Stimulated activated CD4-positive, alpha-beta T cell treated with anti-CD3 and anti-CD28 coated beads, Interleukin-2, amount 100 ng/mL, for 24 hours (primary cell): ENCODE measurements around the gene HLTF.

ENCODE experiments used
- DNase-seq, 2 donors: peaks; one replicate each; pipeline ENCODE4 v3.0.0-alpha.2; 2020

The HLTF gene

GRCh38 chr3:149081772-149082171 is 4.6 kb downstream of the HLTF start:
- DNase-seq, result no peak

GRCh38 chr3:149080699-149081091 is 5.6 kb downstream of the HLTF start:
- no peak for DNase-seq

GRCh38 chr3:149080011-149080698 is 6.2 kb downstream of the HLTF start:
- no peak for DNase-seq

GRCh38 chr3:149077628-149078027 is 8.7 kb downstream of the HLTF start:
- no peak for DNase-seq

DNA sequence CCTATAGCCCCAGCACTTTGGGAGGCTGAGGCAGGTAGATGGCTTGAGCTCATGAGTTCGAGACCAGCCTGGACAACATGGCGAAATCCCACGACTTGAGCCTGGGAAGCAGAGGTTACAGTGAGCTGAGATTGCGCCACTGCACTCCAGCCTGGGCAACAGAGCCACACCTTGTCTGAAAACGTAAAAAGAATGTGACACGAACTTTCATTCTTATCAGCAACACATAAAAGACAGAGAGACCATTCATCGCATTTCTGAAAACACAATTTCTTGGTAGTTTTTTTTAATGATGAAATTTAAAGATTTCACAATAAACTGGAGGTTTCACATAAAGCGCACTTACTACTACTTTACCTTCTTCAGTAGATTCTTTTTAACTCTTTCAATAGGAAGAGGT is 18.4 kb downstream of the HLTF start:
- no peak for DNase-seq

DNA sequence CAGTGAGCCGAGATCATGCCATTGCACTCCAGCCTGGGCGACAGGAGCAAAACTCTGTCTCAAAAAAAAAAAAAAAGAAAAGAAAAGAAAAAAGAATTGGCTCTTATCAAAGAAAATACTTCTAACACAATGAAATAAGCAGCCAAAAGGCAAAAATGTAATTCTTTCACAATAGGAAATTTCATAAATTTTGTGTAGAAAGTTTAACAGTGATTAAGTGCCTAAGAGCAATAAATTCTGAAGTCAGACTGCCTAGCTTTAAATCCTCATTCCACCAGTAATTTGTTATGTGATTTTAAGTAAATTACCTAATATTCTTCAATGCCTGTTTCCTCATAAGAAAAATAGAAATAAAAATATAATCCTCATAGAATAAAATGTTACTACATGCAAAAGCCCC is 24.6 kb downstream of the HLTF start:
- DNase-seq, result no peak

DNA sequence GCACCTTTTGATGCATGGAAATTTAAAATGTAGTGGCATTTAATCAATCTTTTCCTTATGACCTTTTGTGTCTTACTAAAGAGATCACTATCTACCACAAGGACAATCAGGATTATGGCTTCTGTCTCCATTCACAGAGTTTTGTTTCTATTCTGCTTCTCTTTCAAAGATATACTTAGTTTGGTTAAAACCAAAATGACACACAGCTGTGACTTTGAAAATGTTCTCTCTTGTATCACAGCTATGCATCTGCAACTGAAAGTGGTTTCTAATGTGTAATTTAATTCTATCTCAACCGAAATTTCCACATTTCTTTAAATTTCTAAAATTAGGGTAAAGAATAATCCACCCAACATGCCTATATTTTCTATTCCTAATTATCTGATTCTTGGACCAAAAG is 27.7 kb downstream of the HLTF start:
- no peak for DNase-seq

DNA sequence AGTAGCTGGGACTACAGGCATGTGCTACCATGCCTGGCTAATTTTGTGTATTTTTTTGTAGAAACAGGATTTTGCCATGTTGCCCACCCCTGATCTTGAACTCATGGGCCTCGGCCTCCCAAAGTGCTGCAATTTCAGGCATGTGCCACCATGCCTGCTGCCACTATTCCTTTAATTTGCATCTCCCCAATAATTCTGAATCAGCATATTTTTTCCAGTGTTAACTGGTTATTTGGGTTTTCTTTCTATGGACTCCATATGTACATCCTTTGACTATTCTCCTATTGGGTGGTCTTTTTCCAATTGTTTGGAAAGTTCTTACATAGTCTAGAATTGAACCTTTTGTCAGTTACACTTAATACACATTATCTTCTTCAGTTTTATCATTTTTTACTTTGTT is 28.1 kb downstream of the HLTF start:
- no peak for DNase-seq

- no peak for DNase-seq
Measured at GRCh38 chr3:149055575-149055974, 30.8 kb downstream of the HLTF start.

DNA sequence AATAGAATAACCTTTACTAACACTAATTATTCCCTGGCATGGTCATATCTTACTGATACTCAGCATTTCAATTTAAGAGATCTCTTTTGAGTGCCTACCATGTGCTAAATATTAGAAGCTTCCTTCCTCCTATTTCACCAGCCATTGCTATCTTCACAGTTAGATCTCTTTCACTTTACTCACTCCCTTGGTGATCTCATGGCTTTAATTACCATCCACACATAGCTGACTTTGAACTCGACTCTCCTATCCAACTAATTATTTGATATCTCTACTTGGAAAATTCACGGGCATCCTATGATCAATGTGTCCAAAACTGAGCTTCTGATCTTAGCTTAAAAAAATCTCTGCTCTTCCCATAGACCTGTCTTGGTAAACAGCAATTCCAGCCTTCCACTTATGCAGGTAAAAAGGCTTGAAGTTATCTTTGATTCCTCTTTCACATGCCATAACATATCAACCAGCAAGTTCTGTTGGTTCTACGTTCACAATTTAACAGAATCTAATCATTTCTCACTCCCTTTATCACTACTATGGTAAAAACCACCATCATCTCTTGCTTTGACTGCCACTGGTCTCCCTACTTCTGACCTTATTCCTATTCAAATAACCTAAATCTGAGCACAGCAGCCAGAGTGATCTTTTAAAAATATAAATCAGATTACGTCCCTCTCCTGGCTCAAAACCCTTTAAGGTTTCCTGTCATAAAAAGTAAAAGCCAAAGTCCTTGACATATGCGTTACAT is 41.8 kb downstream of the HLTF start:
- no peak for DNase-seq

- DNase-seq, result no peak
Measured at GRCh38 chr3:149042789-149043386, 43.4 kb downstream of the HLTF start.

GRCh38 chr3:149038322-149038721 is 48.0 kb downstream of the HLTF start:
- DNase-seq, result no peak

GRCh38 chr3:149037684-149038083 is 48.6 kb downstream of the HLTF start:
- no peak for DNase-seq

DNA sequence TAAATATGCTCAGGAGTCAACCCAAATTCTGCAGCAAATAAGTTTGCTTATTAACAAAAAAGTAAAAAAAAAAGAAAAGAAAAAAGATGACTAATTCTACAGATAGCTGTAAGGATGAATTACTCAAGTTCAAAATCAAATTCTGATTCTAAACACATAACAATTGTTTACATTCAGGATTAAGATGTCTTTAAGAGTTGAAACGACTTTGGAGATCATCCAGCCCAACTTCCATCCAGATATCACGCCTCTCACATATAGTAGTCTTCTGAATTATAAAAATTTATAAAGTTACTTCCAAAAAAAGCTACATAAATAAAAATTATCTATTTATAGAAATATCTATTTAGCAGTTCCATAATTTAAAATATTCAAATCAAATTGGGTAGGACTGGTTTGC is 55.2 kb downstream of the HLTF start:
- DNase-seq, result no peak

DNA sequence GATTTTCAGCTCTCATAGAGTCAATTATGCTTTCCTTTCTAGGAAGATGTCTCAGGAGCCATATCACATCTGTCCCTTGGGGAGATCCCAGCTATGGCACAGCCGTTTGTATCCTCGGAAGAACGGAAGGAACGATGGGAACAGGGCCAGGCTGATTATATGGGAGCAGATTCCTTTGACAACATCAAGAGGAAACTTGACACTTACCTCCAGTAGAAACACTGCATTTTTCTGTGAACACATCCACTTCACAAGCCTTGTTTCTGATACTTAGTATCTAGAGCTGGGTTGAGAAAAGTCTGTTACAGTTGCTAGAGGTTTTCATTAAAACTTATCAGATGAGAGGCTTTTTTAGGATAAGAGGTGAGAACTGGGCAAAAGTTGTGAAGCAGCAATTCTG is 59.6 kb downstream of the HLTF start:
- DNase-seq, result no peak

GRCh38 chr3:149023951-149024350 is 62.4 kb downstream of the HLTF start:
- no peak for DNase-seq

DNA sequence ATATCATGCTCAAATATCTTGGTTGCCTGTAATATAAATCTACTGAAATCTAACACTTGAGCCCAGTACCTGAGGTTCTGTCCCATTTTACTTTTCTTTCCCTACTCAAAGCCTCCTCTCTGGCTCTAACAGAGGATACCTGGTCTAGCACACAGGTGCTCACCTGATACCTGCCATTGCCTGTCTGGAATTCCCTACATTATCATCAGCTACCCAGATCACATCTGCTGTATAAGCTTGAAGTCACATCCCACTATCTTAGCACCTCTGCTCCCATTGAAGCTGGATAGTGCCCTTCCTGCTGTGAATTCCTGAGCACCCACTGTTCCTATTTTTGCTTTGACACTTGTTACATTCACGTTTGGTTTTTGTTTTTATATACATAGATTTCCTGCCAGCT is 64.5 kb downstream of the HLTF start:
- DNase-seq, result no peak

GRCh38 chr3:149020839-149021252 is 65.5 kb downstream of the HLTF start:
- DNase-seq, result peak; percentile 14 to 37

GRCh38 chr3:149020196-149020838 is 66.0 kb downstream of the HLTF start:
- DNase-seq, result no peak

DNA sequence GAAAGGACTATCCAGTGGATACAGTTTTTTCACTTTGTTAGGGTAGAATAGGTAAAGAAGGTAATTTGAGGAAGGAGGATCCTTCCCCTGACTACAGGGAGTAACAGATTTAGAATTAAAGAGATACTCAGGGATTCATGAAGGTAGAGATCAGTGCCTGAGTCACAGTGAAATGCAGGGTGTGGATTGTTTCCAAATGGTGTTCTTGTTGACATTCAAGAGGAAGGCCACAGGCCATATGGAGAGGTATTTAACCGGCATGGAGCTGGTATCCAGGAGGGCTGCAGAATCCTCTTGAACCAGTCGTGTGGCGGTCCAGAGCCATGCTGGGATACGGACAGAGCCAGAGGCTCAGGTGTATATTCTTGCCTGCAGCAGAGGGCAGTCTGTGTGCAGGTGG is 66.8 kb downstream of the HLTF start:
- DNase-seq, result no peak

- no peak for DNase-seq
Measured at GRCh38 chr3:149018247-149018646, 68.1 kb downstream of the HLTF start.

- no peak for DNase-seq
Measured at GRCh38 chr3:149016669-149017541, 69.4 kb downstream of the HLTF start.

GRCh38 chr3:149016242-149016641 is 70.1 kb downstream of the HLTF start:
- no peak for DNase-seq
